Colonic mucosa (tissue), 4 donors: ENCODE data around the gene CDH4. TPM values are rescaled to one million over a fixed set of nuclear protein-coding genes. Genes with fewer than 3 reads are reported as not detected.

ENCODE experiments used
- DNase-seq: peaks from one replicate; pipeline ENCODE4 v3.0.0-alpha.2; 2020
- H3K27ac ChIP-seq: fragments of 200-600 bp; one replicate; pipeline ENCODE4 v1.8.0; 2021
- H3K27me3 ChIP-seq: fragments of 200-600 bp; one replicate; pipeline ENCODE4 v1.8.0; 2021
- H3K36me3 ChIP-seq: fragments of 200-600 bp; one replicate; pipeline ENCODE4 v1.8.0; 2021
- H3K4me1 ChIP-seq: fragments of 200-600 bp; one replicate; pipeline ENCODE4 v1.8.0; 2021; ENCODE audit warnings: mild to moderate bottlenecking
- H3K4me3 ChIP-seq: fragments of 200-600 bp; one replicate; pipeline ENCODE4 v1.8.0; 2021
- H3K9ac ChIP-seq, 2 donors: one replicate each; pipeline ENCODE4 v1.7.0; 2013; ENCODE audit warnings: control low read depth in 2 of 2, low read depth in 2 of 2, low read length in 2 of 2
- H3K9me3 ChIP-seq: fragments of 200-600 bp; one replicate; pipeline ENCODE4 v1.8.0; 2021
- CTCF ChIP-seq: fragments of 200-600 bp; IDR thresholded peaks from one replicate; pipeline ENCODE4 v1.8.0; 2022; ENCODE audit warnings: antibody characterized with exemption, mild to moderate bottlenecking
- intact Hi-C: fragments of 100-400 bp; cut with DNase I; formaldehyde crosslinking; loops from one replicate; pipeline ENCODE4 v1.14.1; 2022
- total RNA-seq, 2 donors: library from RNA; stranded (reverse); fragmentation: NEBNext Ultra II Directional in 1 of 2; extraction: Animal tissue kit (Norgen Biotek cat#: 25700) in 1 of 2; gene quantifications; one replicate each; pipeline ENCODE4 v1.2.1, GENCODE V29; 2021
- donor health status: healthy.
- donor health status: DM: no; HTN: no; CAD: no.
- donor health status: DM: no; HTN: no; CAD: no.

The CDH4 gene
- total RNA-seq, 2 donors from 2014 or later = 0.08 TPM; not detected in 1

GRCh38 chr20:61801065-61801360 lies 549.0 kb downstream of the CDH4 start:
- Histone ChIP-seq H3K4me1 (no peaks in the 10 kb centered on the region), H3K9me3 (no peaks in the 10 kb centered on the region), H3K9ac (no peak overlapping the region), H3K4me3 (no peak overlapping the region), H3K36me3 (no peaks in the 10 kb centered on the region), H3K27ac (no peak overlapping the region), H3K27me3 (no peaks in the 10 kb centered on the region)
- DNase-seq = no peak
- intact Hi-C loops = no loop called here
- TF ChIP-seq CTCF = no peak

GRCh38 chr20:61801428-61801827 lies 549.4 kb downstream of the CDH4 start:
- intact Hi-C loops = no loop called here
- no peak overlapping the region for H3K9ac ChIP-seq
- H3K27me3 ChIP-seq = no peaks in the 10 kb centered on the region
- no peak for TF ChIP-seq CTCF
- H3K4me3 ChIP-seq = no peak overlapping the region
- H3K36me3 ChIP-seq = no peaks in the 10 kb centered on the region
- no peak for DNase-seq
- no peak overlapping the region for H3K27ac ChIP-seq
- no peaks in the 10 kb centered on the region for H3K9me3 ChIP-seq
- no peaks in the 10 kb centered on the region for H3K4me1 ChIP-seq

GRCh38 chr20:61801857-61802442 lies 549.9 kb downstream of the CDH4 start:
- H3K4me3 ChIP-seq = no peak overlapping the region
- no peaks in the 10 kb centered on the region for H3K36me3 ChIP-seq
- H3K9me3 ChIP-seq = no peaks in the 10 kb centered on the region
- no peak overlapping the region for H3K9ac ChIP-seq
- TF ChIP-seq CTCF = no peak
- no peaks in the 10 kb centered on the region for H3K4me1 ChIP-seq
- intact Hi-C loops = no loop called here
- no peak overlapping the region for H3K27ac ChIP-seq
- H3K27me3 ChIP-seq = no peaks in the 10 kb centered on the region
- DNase-seq = no peak

GRCh38 chr20:61802721-61803311 lies 550.8 kb downstream of the CDH4 start:
- Histone ChIP-seq H3K9me3 (no peaks in the 10 kb centered on the region), H3K27me3 (no peaks in the 10 kb centered on the region), H3K27ac (no peak overlapping the region), H3K36me3 (no peaks in the 10 kb centered on the region), H3K4me3 (no peak overlapping the region), H3K4me1 (no peaks in the 10 kb centered on the region), H3K9ac (no peak overlapping the region)
- intact Hi-C loops = no loop called here
- TF ChIP-seq CTCF = no peak
- no peak for DNase-seq

GRCh38 chr20:61803416-61803914 lies 551.4 kb downstream of the CDH4 start:
- H3K27ac ChIP-seq = no peak overlapping the region
- DNase-seq = no peak

More at GRCh38 chr20:61803416-61803914, 551.4 kb downstream of the CDH4 start:
- Histone ChIP-seq H3K36me3 (no peaks in the 10 kb centered on the region), H3K4me3 (no peak overlapping the region), H3K9ac (no peak overlapping the region), H3K9me3 (no peaks in the 10 kb centered on the region), H3K4me1 (no peaks in the 10 kb centered on the region), H3K27me3 (no peaks in the 10 kb centered on the region)
- TF ChIP-seq CTCF = no peak
- intact Hi-C loops = no loop called here
